WTC11 (cell line): ENCODE results near the gene PTPRT.

Experiments used
- ATF3 ChIP-seq: sonication (generic); formaldehyde crosslinking; conservative IDR thresholded peaks from 2 replicates; pipeline ENCODE4 v1.8.1; 2022; ENCODE audit warnings: mild to moderate bottlenecking, missing genetic modification reagents
- GABPB1 ChIP-seq: sonication (generic); formaldehyde crosslinking; IDR thresholded peaks from 2 replicates; pipeline ENCODE4 v1.8.1; 2023; ENCODE audit warnings: mild to moderate bottlenecking, missing genetic modification reagents
- TEAD1 ChIP-seq: sonication (generic); formaldehyde crosslinking; IDR thresholded peaks from 2 replicates; pipeline ENCODE4 v1.8.0; 2022; ENCODE audit warnings: mild to moderate bottlenecking, missing genetic modification reagents
- TF ChIP-seq, protein P1 (sequence below): fragments of 200-600 bp; IDR thresholded peaks from 2 replicates; pipeline ENCODE4 v1.8.0; 2022; ENCODE audit warnings: antibody characterized with exemption
- TF ChIP-seq, protein P2 (sequence below): sonication (generic); formaldehyde crosslinking; IDR thresholded peaks from 2 replicates; pipeline ENCODE4 v1.8.1; 2022; ENCODE audit warnings: low read depth, missing genetic modification reagents, borderline replicate concordance

DNA sequence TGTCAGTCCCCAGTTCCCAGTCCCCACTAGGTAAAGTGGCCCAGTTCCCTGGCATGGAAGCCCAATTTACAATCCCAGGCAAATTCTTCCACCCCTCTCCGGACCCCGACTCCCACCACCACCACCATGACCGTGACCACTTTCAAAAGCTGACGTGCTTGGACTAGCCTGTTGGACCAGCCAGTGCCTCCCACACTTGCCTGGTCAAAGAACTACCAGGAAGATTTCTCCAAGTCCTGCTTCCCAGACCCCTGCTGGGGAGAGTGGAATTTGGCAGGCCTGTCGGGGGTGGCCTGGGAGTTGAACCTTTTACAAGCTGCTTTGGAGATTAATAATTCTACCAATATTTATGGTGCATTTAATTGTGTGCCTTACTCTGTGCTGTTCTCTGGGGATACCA lies 1.4 kb upstream of the PTPRT start:
- TF ChIP-seq TEAD1 (CRISPR knock-in tag) = no peak
- TF ChIP-seq, protein P1, sequence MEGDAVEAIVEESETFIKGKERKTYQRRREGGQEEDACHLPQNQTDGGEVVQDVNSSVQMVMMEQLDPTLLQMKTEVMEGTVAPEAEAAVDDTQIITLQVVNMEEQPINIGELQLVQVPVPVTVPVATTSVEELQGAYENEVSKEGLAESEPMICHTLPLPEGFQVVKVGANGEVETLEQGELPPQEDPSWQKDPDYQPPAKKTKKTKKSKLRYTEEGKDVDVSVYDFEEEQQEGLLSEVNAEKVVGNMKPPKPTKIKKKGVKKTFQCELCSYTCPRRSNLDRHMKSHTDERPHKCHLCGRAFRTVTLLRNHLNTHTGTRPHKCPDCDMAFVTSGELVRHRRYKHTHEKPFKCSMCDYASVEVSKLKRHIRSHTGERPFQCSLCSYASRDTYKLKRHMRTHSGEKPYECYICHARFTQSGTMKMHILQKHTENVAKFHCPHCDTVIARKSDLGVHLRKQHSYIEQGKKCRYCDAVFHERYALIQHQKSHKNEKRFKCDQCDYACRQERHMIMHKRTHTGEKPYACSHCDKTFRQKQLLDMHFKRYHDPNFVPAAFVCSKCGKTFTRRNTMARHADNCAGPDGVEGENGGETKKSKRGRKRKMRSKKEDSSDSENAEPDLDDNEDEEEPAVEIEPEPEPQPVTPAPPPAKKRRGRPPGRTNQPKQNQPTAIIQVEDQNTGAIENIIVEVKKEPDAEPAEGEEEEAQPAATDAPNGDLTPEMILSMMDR = no peak
- no peak for TF ChIP-seq ATF3 (CRISPR knock-in tag)
- TF ChIP-seq, protein P2, sequence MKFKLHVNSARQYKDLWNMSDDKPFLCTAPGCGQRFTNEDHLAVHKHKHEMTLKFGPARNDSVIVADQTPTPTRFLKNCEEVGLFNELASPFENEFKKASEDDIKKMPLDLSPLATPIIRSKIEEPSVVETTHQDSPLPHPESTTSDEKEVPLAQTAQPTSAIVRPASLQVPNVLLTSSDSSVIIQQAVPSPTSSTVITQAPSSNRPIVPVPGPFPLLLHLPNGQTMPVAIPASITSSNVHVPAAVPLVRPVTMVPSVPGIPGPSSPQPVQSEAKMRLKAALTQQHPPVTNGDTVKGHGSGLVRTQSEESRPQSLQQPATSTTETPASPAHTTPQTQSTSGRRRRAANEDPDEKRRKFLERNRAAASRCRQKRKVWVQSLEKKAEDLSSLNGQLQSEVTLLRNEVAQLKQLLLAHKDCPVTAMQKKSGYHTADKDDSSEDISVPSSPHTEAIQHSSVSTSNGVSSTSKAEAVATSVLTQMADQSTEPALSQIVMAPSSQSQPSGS = no peak
- TF ChIP-seq GABPB1 (CRISPR knock-in tag) = no peak
